ENCODE results near the gene TAOK3. TPM values are rescaled to one million over a fixed set of nuclear protein-coding genes. Genes with fewer than 3 reads are reported as not detected.

TAOK3 gene
- total and polyA plus RNA-seq, 2 donors (not counting 1 experiment from before 2014, with no cell fraction given), result 30.0 to 80.4 TPM

- H3K27ac ChIP-seq (ENCODE audit: low read length in 2 of 2), result no peak overlapping the region
- ATAC-seq (ENCODE audit: low read depth) (no peak), DNase-seq (no peak)
- intact Hi-C loops (cut with micrococcal nuclease), result loop anchor here (5.0 kb wide), 1 partner anchor 38 kb away; no protein-coding TSS in a partner anchor
- H3K36me3 ChIP-seq (replicated peaks in 1 of 2; ENCODE audit: control extremely low read depth in 1 of 2, control insufficient read depth in 1 of 2, extremely low read depth in 1 of 2, insufficient read depth in 2 of 2, low read length in 1 of 2), result peaks cover 3 to 6% of the 10 kb centered on the region in 2 experiments
- no peak overlapping the region for H2AFZ ChIP-seq (ENCODE audit: insufficient read depth, low read depth, low read length, poor library complexity, severe bottlenecking)
- peaks cover 87% of the 10 kb centered on the region for H3K79me2 ChIP-seq (ENCODE audit: control insufficient read depth, insufficient read depth, low read length)
- H4K20me1 ChIP-seq (ENCODE audit: control insufficient read depth, insufficient read depth, low read length, poor library complexity, severe bottlenecking), result peaks cover 12% of the 10 kb centered on the region
- no peak for TF ChIP-seq CTCF (IDR thresholded peaks at IDR 0.05)
- no peak for TF ChIP-seq EZH2 (IDR thresholded peaks at IDR 0.05; ENCODE audit: borderline replicate concordance, insufficient read depth, low read depth, low read length, poor library complexity, severe bottlenecking)
- no peaks in the 10 kb centered on the region for H3K9me3 ChIP-seq (ENCODE audit: control extremely low read depth in 1 of 3, control insufficient read depth in 2 of 3, insufficient read depth in 1 of 3, low read length in 2 of 3)
- Mint-ChIP-seq H3K27ac (no peak overlapping the region), H3K4me1 (peaks cover 22% of the 10 kb centered on the region), H3K27me3 (no peaks in the 10 kb centered on the region), H3K4me3 (no peak overlapping the region), H3K9me3 (ENCODE audit: insufficient read depth) (peaks cover 4% of the 10 kb centered on the region)
- ChIA-PET POLR2A (interaction anchor here (1.4 kb wide), 1 partner anchor 53 kb away, joined by 4 read pairs; the partner anchor contains the start of gene TAOK3), CTCF (interaction anchor here (0.7 kb wide), 1 partner anchor 1983 kb away, joined by 3 read pairs; the partner anchor contains the start of gene SIRT4)
- peaks cover 0 to 1% of the 10 kb centered on the region in 2 donors for H3K4me1 ChIP-seq (ENCODE audit: control insufficient read depth in 2 of 2, insufficient read depth in 2 of 2, low read length in 2 of 2)
- H3K4me3 ChIP-seq (ENCODE audit: control extremely low read depth in 1 of 5, extremely low read depth in 1 of 5, insufficient read depth in 1 of 5, low read depth in 2 of 5, low read length in 4 of 5), result no peak overlapping the region
- no peak overlapping the region for H3K4me2 ChIP-seq (replicated peaks; ENCODE audit: low read depth, low read length, poor library complexity, severe bottlenecking)
- H3K27me3 ChIP-seq (replicated peaks in 1 of 4; ENCODE audit: control extremely low read depth in 1 of 4, control insufficient read depth in 3 of 4, insufficient read depth in 4 of 4, low read length in 3 of 4), result no peaks in the 10 kb centered on the region
- no CpG with 5 or more reads among the region's 3 CpGs for WGBS (ENCODE audit: insufficient coverage)
- no peak overlapping the region for H3K9ac ChIP-seq (ENCODE audit: low read length)
Measured at GRCh38 chr12:118319627-118320026, 53.1 kb downstream of the TAOK3 start.

GRCh38 chr12:118318744-118319143 lies 54.0 kb downstream of the TAOK3 start:
- no peaks in the 10 kb centered on the region for H3K27me3 Mint-ChIP-seq
- CTCF ChIA-PET, result no interaction called here
- Histone ChIP-seq H2AFZ (ENCODE audit: insufficient read depth, low read depth, low read length, poor library complexity, severe bottlenecking) (no peak overlapping the region), H3K9ac (ENCODE audit: low read length) (no peak overlapping the region), H3K36me3 (replicated peaks in 1 of 2; ENCODE audit: control extremely low read depth in 1 of 2, control insufficient read depth in 1 of 2, extremely low read depth in 1 of 2, insufficient read depth in 2 of 2, low read length in 1 of 2) (peaks cover 3 to 6% of the 10 kb centered on the region in 2 experiments), H3K4me2 (replicated peaks; ENCODE audit: low read depth, low read length, poor library complexity, severe bottlenecking) (no peak overlapping the region), H3K79me2 (ENCODE audit: control insufficient read depth, insufficient read depth, low read length) (peaks cover 87% of the 10 kb centered on the region), H3K27me3 (replicated peaks in 1 of 4; ENCODE audit: control extremely low read depth in 1 of 4, control insufficient read depth in 3 of 4, insufficient read depth in 4 of 4, low read length in 3 of 4) (no peaks in the 10 kb centered on the region), H3K27ac (ENCODE audit: low read length in 2 of 2) (no peak overlapping the region), H3K4me1 (ENCODE audit: control insufficient read depth in 2 of 2, insufficient read depth in 2 of 2, low read length in 2 of 2) (peaks cover 4 to 10% of the 10 kb centered on the region in 2 donors), H3K9me3 (ENCODE audit: control extremely low read depth in 1 of 3, control insufficient read depth in 2 of 3, insufficient read depth in 1 of 3, low read length in 2 of 3) (no peaks in the 10 kb centered on the region), H4K20me1 (ENCODE audit: control insufficient read depth, insufficient read depth, low read length, poor library complexity, severe bottlenecking) (peaks cover 13% of the 10 kb centered on the region), H3K4me3 (ENCODE audit: control extremely low read depth in 1 of 5, extremely low read depth in 1 of 5, insufficient read depth in 1 of 5, low read depth in 2 of 5, low read length in 4 of 5) (no peak overlapping the region)
- intact Hi-C loops (cut with micrococcal nuclease), result no loop called here
- peaks cover 4% of the 10 kb centered on the region for H3K9me3 Mint-ChIP-seq (ENCODE audit: insufficient read depth)
- no peak for ATAC-seq (ENCODE audit: low read depth)
- H3K27ac Mint-ChIP-seq, result no peak overlapping the region
- no peak for DNase-seq
- WGBS (ENCODE audit: insufficient coverage), result no CpG with 5 or more reads among the region's 1 CpG
- H3K4me1 Mint-ChIP-seq, result peaks cover 26% of the 10 kb centered on the region
- no peak overlapping the region for H3K4me3 Mint-ChIP-seq
- no peak for TF ChIP-seq EZH2 (IDR thresholded peaks at IDR 0.05; ENCODE audit: borderline replicate concordance, insufficient read depth, low read depth, low read length, poor library complexity, severe bottlenecking)
- no peak for TF ChIP-seq CTCF (IDR thresholded peaks at IDR 0.05)
- POLR2A ChIA-PET, result interaction anchor here (0.5 kb wide), 1 partner anchor 29 kb away, joined by 3 read pairs; no protein-coding TSS in a partner anchor

All from B cell (primary cell).